Central memory CD8-positive, alpha-beta T cell (primary cell): ENCODE measurements around the gene OSBP2.
A peak's percentile ranks its signal among the peaks of the same experiment; 100 is the strongest.
"Not testable (repeated sequence)": the region's sequence is repeated elsewhere in the genome, so short reads cannot be mapped to it uniquely, and the experiment has no call there.

ENCODE experiments used
- ATAC-seq: fragments of 150-1000 bp; cut with Tn5 transposase; replicated peaks from 2 replicates; pipeline ENCODE4 v1.10.0; 2022; ENCODE audit warnings: mild to moderate bottlenecking, moderate FRiP score, moderate number of reproducible peaks; ENCODE audit not compliant: poor library complexity, severe bottlenecking; ENCODE audit errors: extremely low read depth
- DNase-seq, 2 donors: peaks; one replicate each; pipeline ENCODE4 v3.0.0; 2021; ENCODE audit warnings: low spot score in 2 of 2
- H3K27ac Mint-ChIP-seq: one replicate; pipeline ENCODE4 v1.8.0; 2022; ENCODE audit warnings: low read depth, mild to moderate bottlenecking, moderate library complexity, mixed read lengths
- H3K27me3 Mint-ChIP-seq: one replicate; pipeline ENCODE4 v1.8.0; 2022; ENCODE audit warnings: mixed read lengths
- H3K36me3 Mint-ChIP-seq: one replicate; pipeline ENCODE4 v1.8.0; 2022; ENCODE audit warnings: mild to moderate bottlenecking, moderate library complexity, mixed read lengths; ENCODE audit not compliant: insufficient read depth
- H3K4me1 Mint-ChIP-seq: one replicate; pipeline ENCODE4 v1.8.0; 2022; ENCODE audit warnings: mixed read lengths
- H3K4me3 Mint-ChIP-seq: one replicate; pipeline ENCODE4 v1.8.0; 2022; ENCODE audit warnings: mild to moderate bottlenecking, moderate library complexity, mixed read lengths
- H3K9me3 Mint-ChIP-seq: one replicate; pipeline ENCODE4 v1.8.0; 2022; ENCODE audit warnings: mixed read lengths

OSBP2 gene

DNA sequence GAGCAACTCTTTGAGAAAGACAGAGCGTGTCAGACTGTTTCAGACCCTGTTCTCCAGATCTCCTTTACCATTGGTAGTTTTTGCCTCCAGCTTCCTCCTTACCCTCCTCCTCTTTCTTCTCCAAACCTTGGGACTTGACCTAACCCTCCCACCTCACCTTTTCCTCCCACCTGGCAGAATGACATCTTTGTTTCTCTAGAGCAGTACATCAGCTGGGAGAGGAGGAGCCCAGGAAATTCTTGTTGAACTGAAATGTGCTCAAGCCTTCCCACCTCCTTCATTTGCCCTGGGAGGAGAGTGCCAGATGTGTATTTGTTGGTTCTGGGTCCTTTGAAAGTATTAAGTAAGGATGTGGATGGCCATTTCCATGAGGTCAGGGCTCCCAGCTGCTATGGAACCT is 17.4 kb downstream of the OSBP2 start:
- H3K4me1 Mint-ChIP-seq: peaks cover 7% of the 10 kb centered on the region
- H3K36me3 Mint-ChIP-seq: peaks cover 7% of the 10 kb centered on the region
- no peak for DNase-seq
- H3K4me3 Mint-ChIP-seq: no peak overlapping the region
- no peak for ATAC-seq
- no peaks in the 10 kb centered on the region for H3K9me3 Mint-ChIP-seq
- H3K27me3 Mint-ChIP-seq: no peaks in the 10 kb centered on the region
- peak overlapping the region; percentile 3 for H3K27ac Mint-ChIP-seq

DNA sequence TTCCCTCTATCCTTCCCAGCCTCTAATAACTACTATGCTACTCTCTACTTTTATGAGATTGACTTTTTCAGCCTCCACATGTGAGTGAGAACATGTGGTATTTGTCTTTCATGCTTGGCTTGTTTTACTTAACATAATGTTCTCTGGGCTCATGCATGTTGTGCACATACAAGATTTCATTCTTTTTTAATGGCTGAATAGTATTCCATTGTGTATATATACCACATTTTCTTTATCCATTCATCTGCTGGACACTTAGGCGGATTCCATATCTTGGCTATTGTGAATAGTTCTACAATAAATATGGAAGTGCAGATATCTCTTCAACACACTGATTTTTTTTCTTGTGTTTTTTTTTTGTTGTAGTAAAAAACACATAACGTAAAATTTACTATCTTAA is 19.4 kb downstream of the OSBP2 start:
- peaks cover 6% of the 10 kb centered on the region for H3K36me3 Mint-ChIP-seq
- H3K4me1 Mint-ChIP-seq: peaks cover 7% of the 10 kb centered on the region
- H3K27me3 Mint-ChIP-seq: no peaks in the 10 kb centered on the region
- no peaks in the 10 kb centered on the region for H3K9me3 Mint-ChIP-seq
- no peak overlapping the region for H3K4me3 Mint-ChIP-seq
- no peak overlapping the region for H3K27ac Mint-ChIP-seq
- no peak for DNase-seq
- no peak for ATAC-seq

DNA sequence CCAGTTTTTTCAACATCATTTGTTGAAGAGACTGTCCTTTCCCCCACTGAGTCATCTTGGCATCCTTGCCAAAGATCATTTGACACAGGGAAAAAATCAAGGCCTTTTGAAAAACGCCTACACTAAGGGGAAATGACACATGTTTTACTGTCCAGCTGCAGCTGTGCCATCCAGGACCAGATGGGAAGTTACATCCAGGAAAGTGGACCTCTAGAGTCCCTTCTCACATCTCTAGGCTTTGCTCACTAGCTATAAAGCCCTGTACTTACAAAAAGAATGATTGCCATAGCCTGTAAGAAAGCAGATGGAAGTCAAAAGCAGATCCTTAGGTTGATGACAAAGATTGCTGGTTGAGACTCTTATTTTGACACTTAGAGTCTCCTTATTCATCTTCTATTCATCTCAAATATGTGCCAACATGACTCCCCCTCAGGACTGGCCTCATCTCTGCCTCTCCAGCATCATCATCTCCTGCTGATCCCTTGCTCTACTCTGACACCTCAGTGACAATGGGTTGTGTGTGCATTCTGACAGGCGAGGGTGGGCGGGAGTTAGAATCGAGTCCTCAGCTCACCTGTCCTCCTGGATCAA is 22.8 kb downstream of the OSBP2 start:
- Mint-ChIP-seq H3K4me3 (no peak overlapping the region), H3K9me3 (no peaks in the 10 kb centered on the region), H3K4me1 (no peaks in the 10 kb centered on the region), H3K27me3 (no peaks in the 10 kb centered on the region), H3K27ac (no peak overlapping the region), H3K36me3 (peaks cover 5% of the 10 kb centered on the region)
- DNase-seq (no peak), ATAC-seq (no peak)

DNA sequence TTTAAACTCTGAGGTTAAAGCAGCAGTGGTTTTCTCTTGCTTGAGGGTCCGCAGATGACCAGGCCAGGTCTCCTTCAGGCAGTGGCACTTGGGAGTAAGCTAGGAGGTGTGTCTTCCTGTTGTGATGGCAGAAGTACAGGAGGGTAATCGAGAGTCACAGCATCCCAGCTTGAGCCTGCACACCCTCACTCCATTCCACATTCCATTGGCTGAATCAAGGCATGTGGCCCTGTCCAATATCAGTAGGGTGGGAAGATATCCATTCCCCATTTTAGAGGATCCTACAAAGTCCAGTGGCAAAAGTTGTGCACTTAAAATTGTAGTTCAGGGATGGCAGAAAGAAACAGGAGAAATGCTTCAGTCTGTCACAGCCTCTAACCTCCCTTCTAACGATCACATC is 23.3 kb downstream of the OSBP2 start:
- H3K9me3 Mint-ChIP-seq: no peaks in the 10 kb centered on the region
- no peak overlapping the region for H3K27ac Mint-ChIP-seq
- H3K4me3 Mint-ChIP-seq: no peak overlapping the region
- ATAC-seq (no peak), DNase-seq (no peak)
- H3K4me1 Mint-ChIP-seq: no peaks in the 10 kb centered on the region
- H3K27me3 Mint-ChIP-seq: no peaks in the 10 kb centered on the region
- H3K36me3 Mint-ChIP-seq: peaks cover 5% of the 10 kb centered on the region

DNA sequence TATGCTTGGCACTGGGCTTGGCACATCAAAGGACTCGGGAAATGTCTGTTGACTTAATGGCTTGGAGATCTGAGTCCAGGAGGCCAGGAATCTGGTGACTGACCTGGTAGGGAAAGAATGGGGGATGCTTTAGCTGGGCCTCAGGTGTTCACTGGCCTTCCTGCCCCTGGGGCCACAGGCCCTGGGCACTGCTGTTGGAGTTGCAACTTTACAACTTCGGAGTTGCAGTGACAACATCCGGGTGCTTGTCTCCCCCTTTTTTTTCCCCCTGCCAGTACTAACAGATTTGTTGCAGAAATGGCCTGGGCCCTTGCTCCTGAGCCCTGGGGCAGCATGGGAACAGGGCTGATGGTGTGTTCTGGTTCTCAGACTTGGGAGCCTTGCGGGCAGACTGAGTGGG is 23.8 kb downstream of the OSBP2 start:
- peaks cover 5% of the 10 kb centered on the region for H3K36me3 Mint-ChIP-seq
- no peaks in the 10 kb centered on the region for H3K4me1 Mint-ChIP-seq
- ATAC-seq (no peak), DNase-seq (no peak)
- H3K27ac Mint-ChIP-seq: no peak overlapping the region
- no peaks in the 10 kb centered on the region for H3K27me3 Mint-ChIP-seq
- no peak overlapping the region for H3K4me3 Mint-ChIP-seq
- no peaks in the 10 kb centered on the region for H3K9me3 Mint-ChIP-seq

DNA sequence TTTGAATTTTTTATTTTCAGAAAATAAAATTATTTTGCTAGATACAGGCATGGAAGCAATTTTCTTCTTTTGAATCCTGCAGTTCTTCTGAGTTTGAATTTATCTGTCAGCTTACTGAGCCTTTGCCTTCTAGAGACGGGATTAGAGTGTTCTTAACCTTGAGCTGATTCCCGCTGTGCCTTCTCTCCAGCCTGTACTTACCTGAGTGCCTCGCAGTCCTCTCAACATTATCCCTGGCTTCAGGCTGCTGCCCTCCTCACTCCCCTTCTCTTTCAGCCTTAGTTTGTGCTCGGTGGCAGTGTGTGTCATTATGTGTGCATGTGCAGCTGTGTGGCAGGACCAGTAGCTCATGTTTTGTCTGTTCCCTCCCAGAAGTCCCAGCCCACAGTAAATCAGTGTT is 24.3 kb downstream of the OSBP2 start:
- H3K27ac Mint-ChIP-seq: no peak overlapping the region
- H3K4me3 Mint-ChIP-seq: no peak overlapping the region
- DNase-seq: no peak
- peaks cover 5% of the 10 kb centered on the region for H3K36me3 Mint-ChIP-seq
- no peaks in the 10 kb centered on the region for H3K27me3 Mint-ChIP-seq
- H3K9me3 Mint-ChIP-seq: no peaks in the 10 kb centered on the region
- ATAC-seq: no peak
- H3K4me1 Mint-ChIP-seq: no peaks in the 10 kb centered on the region

DNA sequence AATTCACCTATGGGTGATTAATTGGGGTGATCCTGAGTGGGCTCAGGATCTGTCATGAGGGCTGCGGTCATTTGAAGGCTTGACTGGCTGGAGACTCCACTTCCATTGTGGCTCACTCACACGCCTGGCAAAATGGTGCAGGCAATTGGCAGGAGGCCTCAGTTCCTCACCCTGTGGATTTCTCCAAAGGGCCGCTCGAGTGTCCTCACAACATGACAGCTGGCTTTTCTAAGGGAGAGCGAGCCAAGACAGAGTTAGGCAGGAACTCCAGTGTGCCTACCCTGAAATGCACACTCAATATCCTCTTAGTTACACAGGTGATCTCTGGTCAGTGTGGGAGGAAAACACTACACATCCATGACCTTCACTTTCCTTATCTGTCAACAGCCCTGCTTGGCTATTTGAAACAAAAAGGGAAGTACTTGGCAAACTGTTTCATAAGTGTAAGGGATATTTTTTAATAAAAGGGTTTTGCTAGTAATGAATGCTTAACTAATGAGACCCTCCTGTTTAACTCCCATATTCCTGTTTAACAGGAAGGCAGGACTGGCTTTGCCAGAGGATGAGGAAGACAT is 25.7 kb downstream of the OSBP2 start:
- no peak overlapping the region for H3K4me3 Mint-ChIP-seq
- H3K27ac Mint-ChIP-seq: no peak overlapping the region
- H3K27me3 Mint-ChIP-seq: no peaks in the 10 kb centered on the region
- no peak for ATAC-seq
- no peak for DNase-seq
- H3K9me3 Mint-ChIP-seq: no peaks in the 10 kb centered on the region
- peaks cover 5% of the 10 kb centered on the region for H3K36me3 Mint-ChIP-seq
- no peaks in the 10 kb centered on the region for H3K4me1 Mint-ChIP-seq

DNA sequence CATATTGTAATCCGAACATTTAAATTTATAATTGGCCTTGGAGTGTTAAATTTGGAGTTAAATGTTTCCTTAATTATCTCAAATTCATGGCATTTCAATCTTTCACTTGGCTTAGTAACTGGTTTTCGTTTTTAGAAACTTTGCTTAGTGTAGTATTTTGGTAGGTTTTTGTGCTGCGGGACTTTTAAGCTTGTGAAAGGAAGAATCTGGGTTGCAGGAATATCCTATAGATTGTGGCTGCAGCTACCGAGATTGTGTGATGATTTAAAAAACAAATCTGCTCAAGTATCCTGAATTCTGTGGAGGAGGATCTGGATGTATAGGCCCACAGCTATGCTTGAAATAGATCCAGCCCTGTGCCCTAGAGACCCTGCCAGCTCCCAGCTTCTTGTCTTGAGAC is 27.1 kb downstream of the OSBP2 start:
- Mint-ChIP-seq H3K27ac (no peak overlapping the region), H3K9me3 (no peaks in the 10 kb centered on the region), H3K4me3 (no peak overlapping the region), H3K27me3 (no peaks in the 10 kb centered on the region), H3K4me1 (no peaks in the 10 kb centered on the region), H3K36me3 (peaks cover 5% of the 10 kb centered on the region)
- DNase-seq: no peak
- no peak for ATAC-seq

DNA sequence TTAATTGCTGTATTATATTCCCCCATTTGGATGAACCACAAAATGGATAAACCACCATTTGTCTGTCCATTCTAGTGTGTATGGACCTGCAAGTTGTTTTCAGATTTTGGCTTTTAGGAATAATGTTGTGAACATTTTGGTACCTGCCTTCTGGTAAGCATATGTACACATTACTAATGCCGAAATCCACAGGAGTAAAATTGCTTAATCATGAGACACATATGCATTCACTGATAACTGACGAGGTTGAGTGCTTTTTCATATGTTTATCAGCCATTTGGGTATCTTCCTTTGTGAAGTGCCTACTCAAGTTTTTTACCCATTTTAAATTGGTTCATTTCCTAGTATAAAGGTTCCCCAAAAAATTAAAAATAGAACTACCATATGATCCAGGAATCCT is 34.2 kb downstream of the OSBP2 start:
- ATAC-seq (no peak), DNase-seq (no peak)
- no peaks in the 10 kb centered on the region for H3K27me3 Mint-ChIP-seq
- no peak overlapping the region for H3K4me3 Mint-ChIP-seq
- H3K36me3 Mint-ChIP-seq: peaks cover 1% of the 10 kb centered on the region
- no peaks in the 10 kb centered on the region for H3K4me1 Mint-ChIP-seq
- H3K9me3 Mint-ChIP-seq: no peaks in the 10 kb centered on the region
- no peak overlapping the region for H3K27ac Mint-ChIP-seq

DNA sequence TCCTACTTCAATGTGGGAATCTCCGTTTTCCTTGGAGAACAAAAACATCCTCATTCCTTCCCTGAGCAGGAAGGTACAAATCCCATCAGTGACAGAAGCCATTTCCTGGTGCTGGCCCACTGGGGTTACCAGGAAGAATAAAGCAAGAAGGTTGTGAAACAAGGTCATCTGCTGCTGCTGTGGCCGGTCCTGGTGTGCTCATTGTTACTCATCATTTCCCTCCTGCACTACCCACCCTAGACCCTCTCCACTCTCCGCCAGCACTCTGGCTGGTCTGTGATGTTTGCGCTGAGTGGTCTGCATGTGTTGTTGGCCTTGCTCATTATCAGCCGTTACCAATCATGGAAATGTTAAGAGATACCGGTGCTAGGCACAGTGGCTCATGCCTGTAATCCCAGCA is 37.0 kb downstream of the OSBP2 start:
- no peaks in the 10 kb centered on the region for H3K36me3 Mint-ChIP-seq
- H3K27me3 Mint-ChIP-seq: no peaks in the 10 kb centered on the region
- no peaks in the 10 kb centered on the region for H3K9me3 Mint-ChIP-seq
- ATAC-seq: no peak
- H3K27ac Mint-ChIP-seq: no peak overlapping the region
- no peak for DNase-seq
- H3K4me1 Mint-ChIP-seq: no peaks in the 10 kb centered on the region
- H3K4me3 Mint-ChIP-seq: no peak overlapping the region

DNA sequence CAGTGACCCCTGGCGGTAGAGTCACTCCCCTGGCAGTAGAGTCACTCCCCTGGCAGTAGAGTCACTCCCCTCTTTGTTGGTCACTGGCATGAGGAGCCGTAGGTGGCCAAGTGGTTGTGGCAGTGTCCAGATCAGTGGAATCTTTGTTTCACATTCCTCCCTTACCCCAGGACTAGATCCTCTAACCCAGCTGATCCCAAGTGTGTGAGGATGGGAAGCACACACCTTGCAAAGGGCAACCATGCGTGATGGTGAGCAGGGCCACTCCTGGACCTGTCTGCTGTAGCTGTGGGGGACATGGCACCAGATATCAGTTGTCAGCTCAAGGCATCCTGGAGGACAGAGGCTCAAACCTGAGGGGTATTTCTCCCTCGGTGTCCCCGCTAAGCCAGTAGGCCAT is 37.8 kb downstream of the OSBP2 start:
- no peak for DNase-seq
- Mint-ChIP-seq H3K27me3 (no peaks in the 10 kb centered on the region), H3K4me3 (no peak overlapping the region), H3K4me1 (no peaks in the 10 kb centered on the region), H3K36me3 (no peaks in the 10 kb centered on the region), H3K9me3 (no peaks in the 10 kb centered on the region), H3K27ac (no peak overlapping the region)
- no peak for ATAC-seq

DNA sequence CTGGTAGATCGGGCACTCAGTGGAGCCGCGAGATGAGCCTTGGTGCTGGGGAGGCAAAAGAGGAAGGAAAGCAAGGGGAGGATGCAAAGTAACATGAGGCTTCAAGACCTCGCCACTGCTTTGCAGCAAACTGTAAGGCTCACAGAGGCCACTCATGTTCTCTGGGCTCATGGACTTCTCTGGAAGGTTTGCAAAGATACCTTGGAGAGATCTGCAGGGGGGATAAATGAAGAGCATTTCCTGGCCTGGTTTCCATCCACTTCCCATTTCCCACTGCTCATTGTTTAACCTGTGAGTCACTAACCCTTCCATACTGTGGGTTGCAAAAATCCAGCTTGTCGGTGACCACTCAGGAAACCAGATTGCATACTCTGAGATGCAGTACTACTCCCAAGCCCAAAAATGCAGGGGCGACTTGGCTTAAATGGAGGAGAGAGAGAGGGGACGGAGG is 38.5 kb downstream of the OSBP2 start:
- Mint-ChIP-seq H3K27me3 (no peaks in the 10 kb centered on the region), H3K36me3 (no peaks in the 10 kb centered on the region), H3K9me3 (no peaks in the 10 kb centered on the region), H3K4me1 (no peaks in the 10 kb centered on the region), H3K27ac (no peak overlapping the region), H3K4me3 (no peak overlapping the region)
- DNase-seq (no peak), ATAC-seq (no peak)

DNA sequence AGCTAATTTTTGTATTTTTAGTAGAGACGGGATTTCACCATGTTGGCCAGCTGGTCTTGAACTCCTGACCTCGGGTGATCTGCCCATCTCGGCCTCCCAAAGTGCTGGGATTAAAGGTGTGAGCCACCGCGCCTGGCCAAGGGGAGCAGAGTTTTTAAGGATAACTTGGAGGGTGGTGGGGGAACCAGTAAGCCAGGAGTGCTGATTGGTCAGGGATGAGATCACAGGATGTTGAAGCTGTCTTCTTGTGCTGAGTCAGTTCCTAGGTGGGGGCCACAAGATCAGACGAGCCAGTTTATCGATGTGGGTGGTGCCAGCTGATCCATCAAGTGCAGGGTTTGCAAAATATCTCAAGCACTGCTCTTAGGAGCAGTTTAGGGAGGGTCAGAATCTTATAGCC is 45.3 kb downstream of the OSBP2 start:
- not testable (repeated sequence) for DNase-seq, H3K4me3 Mint-ChIP-seq, H3K27me3 Mint-ChIP-seq, ATAC-seq, H3K36me3 Mint-ChIP-seq, H3K9me3 Mint-ChIP-seq, H3K27ac Mint-ChIP-seq
- peaks cover 29% of the 10 kb centered on the region for H3K4me1 Mint-ChIP-seq
